Measurements from ENCODE around the gene AQP6.

GRCh38 chr12:49953961-49954846 is 18.5 kb upstream of the AQP6 start:
- TF ChIP-seq CTCF (IDR thresholded peaks at IDR 0.05; ENCODE audit: low read depth, low read length) = no peak
- TF ChIP-seq POLR2A (IDR thresholded peaks at IDR 0.05; ENCODE audit: extremely low read depth, insufficient read length) = no peak
- no peak for TF ChIP-seq MAX (IDR thresholded peaks at IDR 0.05; ENCODE audit: low read depth, low read length)

Measured in NB4 (cell line).